ENCODE measurements around the gene SPSB4. TPM values are rescaled to one million over a fixed set of nuclear protein-coding genes. Genes with fewer than 3 reads are reported as not detected.

The SPSB4 gene
- total and polyA plus RNA-seq, 2 of the 8 experiments (the other 6 are each of a cell fraction or from before 2014, with no cell fraction given) = 15.1 to 17.2 TPM

DNA sequence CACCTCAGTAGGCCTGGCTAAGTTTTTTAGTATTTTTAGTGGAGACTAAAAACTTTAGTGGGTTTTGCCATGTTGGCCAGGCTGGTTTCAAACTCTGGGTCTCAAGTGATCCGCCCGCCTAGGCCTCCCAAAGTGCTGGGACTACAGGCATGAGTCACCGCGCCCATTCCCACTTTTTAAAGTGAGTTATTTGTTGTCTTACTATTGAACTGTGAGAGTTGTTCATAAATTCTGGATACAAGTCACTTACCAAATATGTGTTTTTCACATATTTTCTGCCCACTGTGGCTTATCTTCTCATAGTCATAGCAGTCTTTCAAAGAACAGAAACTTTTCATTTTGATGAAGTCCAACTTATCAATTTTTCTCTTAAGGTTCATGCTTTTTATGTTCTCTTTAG, 29.9 kb upstream of the SPSB4 start:
- Histone ChIP-seq H2BK120ac (replicated peaks; ENCODE audit: low read depth, low read length) (no peak overlapping the region), H4K20me1 (replicated peaks in 1 of 2; ENCODE audit: control insufficient read depth in 1 of 2, insufficient read depth in 2 of 2, low read length in 2 of 2) (no peaks in the 10 kb centered on the region), H3K4me2 (ENCODE audit: insufficient read depth in 1 of 2, low read depth in 2 of 2, low read length in 2 of 2) (no peak overlapping the region), H3K36me3 (ENCODE audit: control insufficient read depth in 2 of 4, insufficient read depth in 4 of 4, low read length in 3 of 4) (no peaks in the 10 kb centered on the region), H3K27me3 (replicated peaks in 1 of 4; ENCODE audit: control insufficient read depth in 3 of 4, extremely low read depth in 1 of 4, insufficient read depth in 3 of 4, low read length in 3 of 4) (no peaks in the 10 kb centered on the region), H4K5ac (ENCODE audit: insufficient read length, low read depth, low read length) (no peak overlapping the region), H4K91ac (replicated peaks; ENCODE audit: insufficient read length, low read length) (no peak overlapping the region), H2AK5ac (ENCODE audit: low read depth, low read length) (no peak overlapping the region), H3K4ac (replicated peaks; ENCODE audit: insufficient read length, low read depth, low read length) (no peak overlapping the region), H3K14ac (ENCODE audit: insufficient read length) (no peak overlapping the region), H3K9ac (replicated peaks in 1 of 4; ENCODE audit: extremely low read depth in 1 of 4, low read depth in 3 of 4, low read length in 3 of 4) (no peak overlapping the region), H3K79me1 (ENCODE audit: low read depth, low read length) (no peaks in the 10 kb centered on the region), H2BK20ac (ENCODE audit: low read length) (no peak overlapping the region), H3K56ac (replicated peaks; ENCODE audit: insufficient read length, low read depth, low read length) (no peak overlapping the region), H3K23me2 (ENCODE audit: low read depth, low read length) (no peaks in the 10 kb centered on the region), H3K23ac (ENCODE audit: insufficient read length) (no peak overlapping the region), H2AFZ (ENCODE audit: low read length) (no peak overlapping the region), H4K8ac (ENCODE audit: extremely low read depth, insufficient read depth, low read length) (no peak overlapping the region), H3K79me2 (ENCODE audit: control insufficient read depth in 1 of 2, insufficient read depth in 2 of 2, low read length in 2 of 2) (no peaks in the 10 kb centered on the region), H2BK15ac (ENCODE audit: low read length) (no peak overlapping the region), H3K4me3 (ENCODE audit: extremely low read depth in 1 of 4, insufficient read depth in 2 of 4, low read depth in 3 of 4, low read length in 4 of 4) (no peak overlapping the region), H3K27ac (ENCODE audit: low read depth, low read length) (no peak overlapping the region), H2BK12ac (ENCODE audit: low read depth, low read length) (no peak overlapping the region), H3K9me3 (ENCODE audit: insufficient read depth in 2 of 2, low read depth in 1 of 2, low read length in 1 of 2) (no peaks in the 10 kb centered on the region), H3K18ac (ENCODE audit: extremely low read depth, low read length) (no peak overlapping the region), H2BK5ac (ENCODE audit: low read depth, low read length) (no peak overlapping the region), H3K4me1 (replicated peaks in 1 of 4; ENCODE audit: control insufficient read depth in 3 of 4, insufficient read depth in 4 of 4, low read length in 3 of 4) (no peaks in the 10 kb centered on the region)
- POLR2A ChIA-PET (ENCODE audit: partially characterized antibody) = no interaction called here
- no peak for DNase-seq (ENCODE audit: low read depth in 1 of 2, low spot score in 2 of 2)
- WGBS, 2 experiments (ENCODE audit: extremely low coverage in 1 of 2, insufficient coverage in 1 of 2, insufficient read length in 1 of 2, insufficient replicate concordance in 2 of 2, low coverage in 1 of 2, low lambda C conversion rate in 2 of 2, missing lambda C conversion rate in 1 of 2) = 85% methylated on average over 4 of the region's 4 CpGs; no CpG with 5 or more reads in 1 of the 2 experiments
- no peak for TF ChIP-seq HDAC2 (IDR thresholded peaks at IDR 0.05; ENCODE audit: borderline replicate concordance in 1 of 2, low read depth in 2 of 2, low read length in 2 of 2)
- no peak for TF ChIP-seq TAF1 (IDR thresholded peaks at IDR 0.05; ENCODE audit: low read depth, low read length)
- TF ChIP-seq TBP (IDR thresholded peaks at IDR 0.05; ENCODE audit: low read depth, low read length) = no peak
- no peak for TF ChIP-seq CBX5 (IDR thresholded peaks at IDR 0.05; ENCODE audit: low read depth, low read length)
- TF ChIP-seq YY1 (IDR thresholded peaks at IDR 0.05; ENCODE audit: low read depth, low read length) = no peak
- TF ChIP-seq POLR2A (IDR thresholded peaks at IDR 0.05; ENCODE audit: control extremely low read depth in 1 of 2, low read depth in 2 of 2, low read length in 2 of 2) = no peak
- CTCF ChIA-PET (ENCODE audit: partially characterized antibody) = interaction anchor here (0.6 to 2.5 kb wide), 3 partner anchors 10 to 1107 kb away, joined by 3 to 8 read pairs (median 4); no protein-coding TSS in a partner anchor
- no peak for FAIRE-seq

Data from H1 (cell line).